Activated CD4-positive, alpha-beta T cell treated with anti-CD3 and anti-CD28 coated beads, Interleukin-2, Interleukin-4, amounts not matched to agents 100 ng/mL and 50 ng/mL, durations not matched to agents 16 hours and 8 hours (primary cell): ENCODE measurements around the gene YIF1A.
"Not testable (repeated sequence)": the region's sequence is repeated elsewhere in the genome, so short reads cannot be mapped to it uniquely, and the experiment has no call there.

ENCODE experiments used
- DNase-seq: peaks from one replicate; pipeline ENCODE4 v3.0.0-alpha.2; 2020; ENCODE audit warnings: low spot score

YIF1A gene

GRCh38 chr11:66268952-66269905 is 19.7 kb downstream of the YIF1A start:
- peak; percentile 17 for DNase-seq

GRCh38 chr11:66268244-66268951 is 20.5 kb downstream of the YIF1A start, which contains the start of gene RAB1B:
RAB1B (plus strand) TSS chr11:66268639; CDS start chr11:66268680, 41 bp downstream.
- DNase-seq: peak; percentile 100

- DNase-seq: peak; percentile 86
These were observed 21.3 kb downstream of the YIF1A start for GRCh38 chr11:66267379-66268243.

- no peak for DNase-seq
These were observed 21.9 kb downstream of the YIF1A start for GRCh38 chr11:66267039-66267378.

GRCh38 chr11:66266378-66267038 is 22.4 kb downstream of the YIF1A start:
- no peak for DNase-seq

- DNase-seq: no peak
These were observed 23.2 kb downstream of the YIF1A start for GRCh38 chr11:66265531-66266377.

- DNase-seq: peak; percentile 32
These were observed 24.0 kb downstream of the YIF1A start for GRCh38 chr11:66264914-66265313.

- no peak for DNase-seq
These were observed 24.6 kb downstream of the YIF1A start for GRCh38 chr11:66264383-66264782.

DNA sequence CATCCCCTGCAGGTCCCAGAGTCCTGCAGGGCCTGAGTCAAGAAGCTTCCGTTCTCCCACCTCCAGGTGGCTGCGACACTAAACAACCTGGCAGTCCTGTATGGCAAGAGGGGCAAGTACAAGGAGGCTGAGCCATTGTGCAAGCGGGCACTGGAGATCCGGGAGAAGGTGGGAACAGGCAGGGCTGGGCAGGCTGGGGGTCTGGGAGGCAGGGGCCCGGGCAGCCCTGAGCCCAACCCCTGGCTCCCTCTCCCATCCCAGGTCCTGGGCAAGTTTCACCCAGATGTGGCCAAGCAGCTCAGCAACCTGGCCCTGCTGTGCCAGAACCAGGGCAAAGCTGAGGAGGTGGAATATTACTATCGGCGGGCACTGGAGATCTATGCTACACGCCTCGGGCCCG is 25.2 kb downstream of the YIF1A start:
- no peak for DNase-seq

GRCh38 chr11:66263231-66263630 is 25.7 kb downstream of the YIF1A start:
- DNase-seq: no peak

- no peak for DNase-seq
These were observed 26.2 kb downstream of the YIF1A start for GRCh38 chr11:66262696-66263095.

GRCh38 chr11:66262191-66262590 is 26.8 kb downstream of the YIF1A start:
- DNase-seq: no peak

DNA sequence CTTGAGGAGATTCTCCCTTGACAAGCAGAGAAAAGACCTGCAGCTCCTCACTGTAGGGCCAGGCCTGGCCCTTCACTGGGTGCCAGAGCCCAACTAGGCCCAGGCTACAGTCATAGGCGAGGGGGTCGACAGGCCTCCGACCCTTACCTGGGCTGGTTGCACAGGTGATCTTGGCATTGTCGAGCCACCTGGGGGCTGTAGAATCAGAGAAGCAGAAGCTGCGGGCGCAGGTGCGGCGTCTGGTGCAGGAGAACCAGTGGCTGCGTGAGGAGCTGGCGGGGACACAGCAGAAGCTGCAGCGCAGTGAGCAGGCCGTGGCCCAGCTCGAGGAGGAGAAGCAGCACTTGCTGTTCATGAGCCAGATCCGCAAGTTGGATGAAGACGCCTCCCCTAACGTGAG is 27.4 kb downstream of the YIF1A start:
- no peak for DNase-seq

DNA sequence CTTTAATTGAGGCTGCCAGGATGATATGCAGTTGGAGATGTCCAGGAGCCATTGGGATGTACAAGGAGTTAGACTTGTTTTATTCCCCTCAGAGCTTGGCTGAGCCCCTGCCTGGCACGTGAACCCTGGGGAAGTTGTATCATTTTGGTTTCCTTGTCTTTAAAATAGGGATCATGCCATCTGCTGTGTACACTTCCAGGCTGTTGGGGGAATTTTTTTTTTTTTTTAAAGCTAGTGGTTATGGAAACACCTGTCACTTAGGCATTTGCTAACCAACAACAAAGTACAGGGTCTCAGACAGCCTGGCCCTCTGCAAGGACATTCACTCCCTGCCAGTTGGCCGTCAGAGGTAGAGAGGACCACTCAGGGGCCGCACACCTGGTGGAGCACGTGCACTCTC is 29.0 kb downstream of the YIF1A start:
- no peak for DNase-seq

- no peak for DNase-seq
These were observed 29.7 kb downstream of the YIF1A start for GRCh38 chr11:66259225-66259624.

DNA sequence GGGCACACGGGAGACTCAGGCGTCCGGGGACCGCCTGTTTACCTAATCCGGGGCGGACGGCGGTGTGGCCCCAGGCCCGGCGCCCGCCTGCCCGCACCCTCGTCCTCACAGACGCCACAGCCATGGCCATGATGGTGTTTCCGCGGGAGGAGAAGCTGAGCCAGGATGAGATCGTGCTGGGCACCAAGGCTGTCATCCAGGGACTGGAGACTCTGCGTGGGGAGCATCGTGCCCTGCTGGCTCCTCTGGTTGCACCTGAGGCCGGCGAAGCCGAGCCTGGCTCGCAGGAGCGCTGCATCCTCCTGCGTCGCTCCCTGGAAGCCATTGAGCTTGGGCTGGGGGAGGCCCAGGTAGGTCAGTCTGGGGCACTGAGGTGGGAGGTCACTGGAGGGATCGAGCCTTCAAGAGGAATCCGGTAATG is 30.5 kb downstream of the YIF1A start:
- DNase-seq: no peak

DNA sequence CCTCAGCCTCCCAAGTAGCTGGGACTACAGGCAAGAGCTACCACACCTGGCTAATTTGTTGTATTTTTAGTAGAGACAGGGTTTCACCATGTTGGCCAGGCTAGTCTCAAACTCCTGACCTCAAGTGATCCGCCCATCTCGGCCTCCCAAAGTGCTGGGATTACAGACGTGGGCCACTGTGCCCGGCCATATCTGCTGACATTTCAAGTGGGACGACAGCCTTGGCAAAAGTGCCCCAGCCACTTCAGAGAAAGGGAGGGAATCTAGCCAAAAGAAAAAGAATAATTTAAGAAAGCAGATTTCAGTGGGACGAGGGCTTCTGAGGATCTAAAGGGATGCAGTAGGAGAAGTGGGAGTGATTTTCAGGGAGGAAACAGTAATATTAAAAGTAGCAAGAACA is 35.9 kb downstream of the YIF1A start:
- not testable (repeated sequence) for DNase-seq

DNA sequence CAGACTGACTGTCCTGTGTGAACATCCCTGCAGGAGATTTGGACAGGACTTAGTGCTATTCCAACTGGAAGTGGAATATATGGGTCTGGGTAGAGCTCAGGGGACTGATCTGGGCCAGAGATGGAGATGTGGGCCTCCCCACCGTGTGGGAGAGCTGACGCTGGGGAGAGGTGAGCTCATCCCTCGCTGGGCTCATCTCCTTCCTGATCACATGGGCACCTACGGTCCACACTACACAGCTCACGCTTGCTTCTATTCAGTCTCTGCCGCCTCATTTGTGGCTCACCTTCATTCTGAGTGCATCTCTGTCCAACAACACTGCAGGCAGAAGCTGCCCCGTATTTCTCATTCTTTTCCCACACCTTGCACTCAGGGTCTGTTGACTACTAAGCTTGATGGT is 37.1 kb downstream of the YIF1A start:
- DNase-seq: no peak

- no peak for DNase-seq
These were observed 40.0 kb downstream of the YIF1A start for GRCh38 chr11:66248903-66249302.

- no peak for DNase-seq
These were observed 41.1 kb downstream of the YIF1A start for GRCh38 chr11:66247801-66248200.

DNA sequence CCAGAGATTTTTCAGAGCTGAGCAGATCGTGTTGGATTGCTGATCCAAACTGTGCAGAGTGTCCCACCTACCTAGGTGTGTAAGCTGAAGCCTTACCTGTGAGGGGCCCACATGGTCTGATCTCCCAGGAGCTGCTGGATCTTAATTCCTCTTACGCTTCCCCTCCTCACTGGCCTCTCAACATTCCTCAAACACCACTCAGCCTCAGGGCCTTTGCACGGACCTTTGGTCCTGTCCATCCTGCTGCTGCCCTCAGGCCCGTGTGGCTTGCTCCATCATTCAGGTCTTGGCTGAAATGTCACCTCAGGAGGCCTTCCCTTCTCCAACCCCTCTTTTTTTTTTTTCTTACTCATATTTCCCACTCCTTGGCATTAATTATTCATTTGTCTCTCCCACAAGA is 41.6 kb downstream of the YIF1A start:
- DNase-seq: no peak
